GM20000 (cell line): ENCODE results near the gene SRSF11.

Experiments used
- DNase-seq: peaks from one replicate; pipeline ENCODE4 v3.0.0; 2012; ENCODE audit warnings: low spot score
- TF ChIP-seq, protein P1 (sequence below): IDR thresholded peaks from 2 replicates; pipeline ENCODE4 v1.5.1; 2012; ENCODE audit warnings: mild to moderate bottlenecking, control low read depth; ENCODE audit errors: extremely low read depth, missing control alignments

Gene SRSF11

DNA sequence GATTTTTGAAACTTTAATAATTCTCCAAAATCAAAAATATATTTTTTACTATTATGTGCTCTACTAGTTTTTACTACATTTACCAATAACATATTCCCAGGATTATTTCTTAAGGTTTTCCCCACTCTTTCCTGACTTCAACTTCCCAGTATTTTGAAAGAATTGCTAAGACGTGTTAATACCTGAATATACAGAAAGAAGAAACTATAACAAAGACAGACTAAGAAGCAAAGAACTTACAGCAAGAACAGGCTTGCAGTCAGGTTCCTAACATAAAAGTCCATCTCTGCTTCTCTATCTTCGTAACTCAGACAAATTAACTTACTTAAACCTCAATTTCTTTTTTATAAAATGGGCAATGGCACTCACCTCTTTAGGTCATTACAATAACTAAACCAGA lies 63.2 kb downstream of the SRSF11 start:
- no peak for DNase-seq
- TF ChIP-seq, protein P1, sequence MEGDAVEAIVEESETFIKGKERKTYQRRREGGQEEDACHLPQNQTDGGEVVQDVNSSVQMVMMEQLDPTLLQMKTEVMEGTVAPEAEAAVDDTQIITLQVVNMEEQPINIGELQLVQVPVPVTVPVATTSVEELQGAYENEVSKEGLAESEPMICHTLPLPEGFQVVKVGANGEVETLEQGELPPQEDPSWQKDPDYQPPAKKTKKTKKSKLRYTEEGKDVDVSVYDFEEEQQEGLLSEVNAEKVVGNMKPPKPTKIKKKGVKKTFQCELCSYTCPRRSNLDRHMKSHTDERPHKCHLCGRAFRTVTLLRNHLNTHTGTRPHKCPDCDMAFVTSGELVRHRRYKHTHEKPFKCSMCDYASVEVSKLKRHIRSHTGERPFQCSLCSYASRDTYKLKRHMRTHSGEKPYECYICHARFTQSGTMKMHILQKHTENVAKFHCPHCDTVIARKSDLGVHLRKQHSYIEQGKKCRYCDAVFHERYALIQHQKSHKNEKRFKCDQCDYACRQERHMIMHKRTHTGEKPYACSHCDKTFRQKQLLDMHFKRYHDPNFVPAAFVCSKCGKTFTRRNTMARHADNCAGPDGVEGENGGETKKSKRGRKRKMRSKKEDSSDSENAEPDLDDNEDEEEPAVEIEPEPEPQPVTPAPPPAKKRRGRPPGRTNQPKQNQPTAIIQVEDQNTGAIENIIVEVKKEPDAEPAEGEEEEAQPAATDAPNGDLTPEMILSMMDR, result no peak

DNA sequence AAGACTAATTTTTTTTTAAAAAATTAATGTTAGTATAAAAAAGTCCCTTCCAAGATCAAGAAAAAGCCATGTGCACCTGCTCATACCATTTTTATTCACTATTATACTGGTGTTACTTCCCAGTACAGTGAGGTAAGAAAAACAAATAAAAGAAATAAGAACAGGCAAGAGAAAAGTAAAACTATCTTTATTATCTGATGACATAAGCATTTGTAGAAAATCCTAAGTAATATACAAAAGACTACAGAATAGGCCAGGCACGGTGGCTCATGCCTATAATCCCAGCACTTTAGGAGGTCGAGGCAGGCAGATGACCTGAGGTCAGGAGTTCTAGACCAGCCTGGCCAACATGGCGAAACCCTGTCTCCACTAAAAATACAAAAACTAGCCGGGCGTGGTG lies 65.3 kb downstream of the SRSF11 start:
- TF ChIP-seq, protein P1, result no peak
- DNase-seq, result no peak

DNA sequence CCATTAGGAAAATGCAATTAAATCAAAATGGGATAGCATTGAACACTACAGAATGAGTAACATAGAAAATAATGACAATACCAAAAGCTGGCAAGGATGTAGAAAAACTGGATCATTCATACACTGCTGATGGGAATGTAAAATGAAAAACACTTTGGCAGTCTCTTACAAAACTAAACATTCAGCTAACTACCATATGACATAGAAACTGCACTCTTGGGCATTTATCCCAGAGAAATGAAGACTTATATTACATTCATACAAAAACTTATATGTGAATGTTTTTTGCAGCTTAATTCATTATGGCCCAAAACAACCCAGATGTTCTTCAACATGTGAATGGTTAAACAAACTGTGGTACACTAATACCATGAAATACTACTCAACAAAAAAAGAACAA lies 67.0 kb downstream of the SRSF11 start:
- TF ChIP-seq, protein P1, result no peak
- DNase-seq, result no peak

DNA sequence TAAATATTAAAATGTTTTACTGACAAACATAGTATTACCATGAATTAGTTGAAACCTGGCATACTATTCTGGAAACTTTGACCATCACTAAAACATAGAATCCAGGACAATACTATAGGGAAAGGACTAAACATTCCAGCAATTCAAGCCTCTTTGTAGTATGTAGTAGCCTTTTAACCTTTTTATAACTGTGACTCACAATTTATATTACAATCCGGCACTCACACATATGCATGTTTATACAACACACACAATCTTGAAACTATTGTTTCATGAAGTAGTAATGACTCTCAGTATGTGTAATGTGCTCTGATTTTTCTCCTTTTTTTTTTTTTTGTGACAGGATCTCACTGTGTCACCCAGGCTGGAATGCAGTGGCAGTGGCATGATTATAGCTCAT lies 69.0 kb downstream of the SRSF11 start:
- TF ChIP-seq, protein P1, result no peak
- no peak for DNase-seq

DNA sequence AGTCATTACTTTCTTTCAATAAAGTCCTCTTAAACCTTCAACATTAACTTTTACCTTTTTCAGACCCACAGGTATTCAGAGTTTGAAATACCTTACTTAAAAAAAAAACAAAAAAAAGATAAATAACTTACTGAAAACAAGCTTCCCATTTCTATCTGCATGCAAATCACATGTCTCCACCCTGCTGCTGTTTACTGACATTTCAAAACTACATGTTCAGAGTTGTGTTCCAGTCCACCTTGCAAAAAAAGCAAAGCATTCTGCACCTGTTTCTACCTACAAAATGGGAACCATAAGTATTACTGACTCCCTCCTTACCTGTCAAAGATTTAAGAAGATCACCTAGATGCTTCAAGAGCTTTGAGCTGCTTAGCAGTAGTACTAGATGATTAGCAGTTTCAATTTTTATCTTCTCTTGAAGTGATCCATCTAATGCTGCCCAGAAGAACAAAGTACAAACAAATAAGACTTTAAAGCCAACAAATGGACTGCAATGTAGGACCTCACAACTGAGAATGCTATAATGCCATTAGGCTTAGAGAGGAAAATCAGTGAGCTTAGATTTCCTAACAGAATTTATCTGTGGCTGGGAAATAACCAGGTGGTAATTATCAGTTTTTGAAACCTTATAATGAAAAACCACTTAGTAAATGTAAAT lies 72.1 kb downstream of the SRSF11 start:
- TF ChIP-seq, protein P1, result no peak

DNA sequence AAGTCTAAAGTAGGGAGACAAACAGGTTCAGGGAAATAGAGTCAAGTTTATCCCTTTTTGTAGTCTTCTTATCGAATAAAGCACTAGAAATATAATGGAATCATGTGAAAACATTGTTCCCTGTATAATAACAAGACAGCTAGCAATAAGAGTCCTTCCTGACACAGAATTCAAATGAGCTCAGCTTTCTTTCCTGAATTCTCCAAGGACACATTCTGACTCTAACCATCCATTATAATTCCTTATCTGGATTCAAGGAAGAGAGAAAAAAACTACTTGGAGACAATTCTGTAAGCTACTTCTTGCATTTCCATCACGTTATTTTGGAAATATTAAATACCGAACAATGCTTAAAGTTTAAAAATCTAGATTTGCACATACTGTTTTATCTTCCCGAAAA lies 74.6 kb downstream of the SRSF11 start:
- DNase-seq, result no peak
- TF ChIP-seq, protein P1, result no peak

More for the DNA sequence above, 72.1 kb downstream of the SRSF11 start:
- no peak for DNase-seq

DNA sequence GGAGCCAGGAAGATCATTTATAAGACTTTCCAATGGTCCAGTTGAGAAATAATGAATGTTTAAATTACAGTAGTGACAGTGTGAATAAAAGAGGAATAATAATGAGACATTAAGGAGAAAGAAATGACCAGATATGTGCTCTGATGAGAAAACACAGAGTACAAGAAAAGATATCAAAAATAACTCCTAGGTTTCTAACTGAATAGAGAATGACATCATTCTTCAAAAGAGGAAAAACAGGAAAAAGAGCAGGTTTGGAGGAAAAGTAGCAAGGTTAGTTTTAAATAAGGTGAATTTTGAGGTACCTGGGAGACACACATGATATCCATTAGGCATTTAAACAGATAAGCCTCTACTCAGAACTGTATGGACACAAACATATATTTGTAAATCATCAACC lies 78.3 kb downstream of the SRSF11 start:
- no peak for DNase-seq
- TF ChIP-seq, protein P1, result no peak
